ENCODE data around the gene KCNE3.

Gene KCNE3, protein sequence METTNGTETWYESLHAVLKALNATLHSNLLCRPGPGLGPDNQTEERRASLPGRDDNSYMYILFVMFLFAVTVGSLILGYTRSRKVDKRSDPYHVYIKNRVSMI

DNA sequence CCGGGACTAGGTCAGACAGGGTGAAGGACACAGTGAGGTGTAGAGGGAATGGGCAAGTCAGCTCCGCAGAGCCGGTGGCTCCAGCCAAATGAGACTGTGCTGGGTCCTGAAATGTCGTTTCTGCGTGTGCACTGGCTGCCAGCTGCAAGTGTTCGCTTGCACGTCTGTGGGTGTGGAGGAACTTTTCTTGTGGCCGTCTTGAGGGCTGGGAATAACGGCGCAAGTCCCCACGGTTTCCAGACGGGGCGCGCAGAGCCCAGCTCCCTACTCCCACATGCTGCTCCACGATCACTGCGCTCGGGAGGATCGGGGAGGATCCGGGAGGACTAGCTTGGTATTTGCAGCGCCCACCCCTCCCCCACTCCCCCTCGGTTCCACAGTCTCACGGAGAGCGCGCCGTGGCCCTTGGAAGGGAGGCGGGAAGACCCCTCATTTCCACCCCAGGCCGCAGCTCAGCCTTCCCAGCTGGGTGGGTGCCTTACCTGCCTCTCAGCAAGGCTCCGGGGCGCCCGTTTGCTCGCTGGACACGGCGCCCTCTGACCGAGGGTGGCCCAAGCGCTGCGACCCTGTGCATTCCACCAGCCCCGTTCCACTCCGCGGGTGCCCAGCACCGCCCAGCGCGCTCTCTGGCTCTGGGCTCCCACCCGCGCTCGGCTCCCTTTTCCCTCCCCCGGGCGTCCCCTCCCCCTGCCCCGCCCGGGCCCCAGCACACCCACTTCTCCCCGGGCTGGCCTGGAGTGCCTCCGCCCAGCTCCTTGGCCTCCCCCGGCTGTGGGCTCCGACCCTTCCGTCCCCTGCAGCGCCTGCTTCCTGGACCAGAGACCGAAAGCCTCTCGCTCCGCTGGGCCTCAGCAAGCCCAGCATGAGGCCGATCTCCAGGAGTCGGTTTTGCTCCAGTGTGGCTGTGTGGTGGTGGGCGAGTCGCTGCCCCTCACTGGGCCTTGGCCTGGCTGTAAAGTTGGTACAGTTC, at the start of gene KCNE3:
KCNE3 (minus strand) TSS at position 634 of the 970 bp plus-strand sequence. CDS start 9,986 bp downstream, outside the sequence.
- no peak within 1 kb of the TSS for H3K27ac ChIP-seq
- POLR2A ChIA-PET (ENCODE audit: low non-redundant PET) = no interaction called here
- no peak for DNase-seq (ENCODE audit: low spot score)
- CTCF ChIA-PET = interaction anchor here (0.6 to 0.9 kb wide), 3 partner anchors 103 to 212 kb away, joined by 3 to 8 read pairs (median 5); no protein-coding TSS in a partner anchor
- TF ChIP-seq, protein P1, sequence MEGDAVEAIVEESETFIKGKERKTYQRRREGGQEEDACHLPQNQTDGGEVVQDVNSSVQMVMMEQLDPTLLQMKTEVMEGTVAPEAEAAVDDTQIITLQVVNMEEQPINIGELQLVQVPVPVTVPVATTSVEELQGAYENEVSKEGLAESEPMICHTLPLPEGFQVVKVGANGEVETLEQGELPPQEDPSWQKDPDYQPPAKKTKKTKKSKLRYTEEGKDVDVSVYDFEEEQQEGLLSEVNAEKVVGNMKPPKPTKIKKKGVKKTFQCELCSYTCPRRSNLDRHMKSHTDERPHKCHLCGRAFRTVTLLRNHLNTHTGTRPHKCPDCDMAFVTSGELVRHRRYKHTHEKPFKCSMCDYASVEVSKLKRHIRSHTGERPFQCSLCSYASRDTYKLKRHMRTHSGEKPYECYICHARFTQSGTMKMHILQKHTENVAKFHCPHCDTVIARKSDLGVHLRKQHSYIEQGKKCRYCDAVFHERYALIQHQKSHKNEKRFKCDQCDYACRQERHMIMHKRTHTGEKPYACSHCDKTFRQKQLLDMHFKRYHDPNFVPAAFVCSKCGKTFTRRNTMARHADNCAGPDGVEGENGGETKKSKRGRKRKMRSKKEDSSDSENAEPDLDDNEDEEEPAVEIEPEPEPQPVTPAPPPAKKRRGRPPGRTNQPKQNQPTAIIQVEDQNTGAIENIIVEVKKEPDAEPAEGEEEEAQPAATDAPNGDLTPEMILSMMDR (conservative IDR thresholded peaks at IDR 0.05; ENCODE audit: low read depth) = no peak

DNA sequence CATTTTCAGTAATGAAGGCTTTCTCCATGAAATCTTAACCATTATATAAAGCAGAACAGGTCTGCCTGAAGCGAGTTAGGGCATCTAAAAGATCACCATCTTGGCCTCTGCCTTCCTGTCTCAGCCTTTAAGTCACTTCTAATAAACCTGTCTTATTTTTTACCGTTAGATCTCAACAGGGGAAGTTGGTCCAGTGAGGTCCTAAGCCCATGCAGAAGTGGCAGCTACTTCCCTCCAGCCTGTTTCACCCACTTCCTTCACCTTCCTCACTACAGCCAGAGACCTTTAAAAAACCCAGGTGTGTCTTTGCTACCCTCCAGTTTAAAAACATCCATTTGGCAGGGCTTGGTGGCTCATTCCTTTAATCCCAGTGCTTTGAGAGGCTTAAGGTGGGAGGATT, 40.2 kb upstream of the KCNE3 start:
- ChIA-PET POLR2A (ENCODE audit: low non-redundant PET) (interaction anchor here (1.1 kb wide), 1 partner anchor 14 kb away, joined by 3 read pairs; no protein-coding TSS in a partner anchor), CTCF (no interaction called here)
- TF ChIP-seq, protein P1 (conservative IDR thresholded peaks at IDR 0.05; ENCODE audit: low read depth) = no peak

DNA sequence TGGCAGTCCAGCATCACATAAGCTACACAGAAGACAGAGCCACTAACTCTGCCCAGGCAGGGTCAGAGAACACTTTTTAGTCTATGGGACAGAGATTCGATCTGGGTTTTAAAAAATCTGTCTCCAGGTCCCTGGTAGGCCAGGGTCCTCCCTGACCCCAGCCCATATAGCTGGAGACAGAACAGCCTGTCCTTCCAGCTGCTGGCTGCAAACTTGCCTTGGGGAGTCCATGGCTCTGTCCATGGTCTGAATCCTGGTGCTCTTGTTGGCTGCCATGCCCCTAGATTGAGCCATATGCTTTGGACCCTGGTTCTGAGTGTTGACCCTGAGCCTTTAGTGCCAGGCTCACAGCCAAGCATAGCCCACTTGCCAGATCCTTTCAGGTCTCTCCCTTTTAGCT, 39.5 kb upstream of the KCNE3 start:
- no peak for DNase-seq (ENCODE audit: low spot score)
- no peak overlapping the region for H3K27ac ChIP-seq
- POLR2A ChIA-PET (ENCODE audit: low non-redundant PET) = interaction anchor here (1.1 kb wide), 1 partner anchor 14 kb away, joined by 3 read pairs; no protein-coding TSS in a partner anchor
- CTCF ChIA-PET = no interaction called here
- TF ChIP-seq, protein P1 (conservative IDR thresholded peaks at IDR 0.05; ENCODE audit: low read depth) = no peak

More for the DNA sequence above, 40.2 kb upstream of the KCNE3 start:
- no peak overlapping the region for H3K27ac ChIP-seq
- DNase-seq (ENCODE audit: low spot score) = no peak

DNA sequence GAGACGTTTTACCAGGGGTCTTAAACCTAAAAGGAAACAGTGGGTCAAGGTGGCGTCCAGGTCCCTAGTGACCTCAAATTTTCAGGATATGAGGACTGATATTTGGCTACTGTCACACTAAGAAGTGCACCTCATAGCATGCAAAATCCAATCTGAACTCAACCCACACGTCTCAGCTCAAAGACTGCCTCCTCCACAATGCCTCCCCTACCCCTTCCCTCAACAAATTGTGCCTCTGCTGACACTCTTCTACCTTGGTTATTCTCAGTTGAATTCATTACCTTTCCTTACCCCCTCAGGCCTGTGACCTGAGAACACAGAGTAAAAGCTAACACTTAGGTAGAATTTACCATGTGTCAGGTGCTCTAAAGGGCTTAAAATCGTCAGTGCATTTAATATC, 38.6 kb upstream of the KCNE3 start:
- TF ChIP-seq, protein P1 (conservative IDR thresholded peaks at IDR 0.05; ENCODE audit: low read depth) = no peak
- no peak for DNase-seq (ENCODE audit: low spot score)
- ChIA-PET POLR2A (ENCODE audit: low non-redundant PET) (no interaction called here), CTCF (no interaction called here)
- no peak overlapping the region for H3K27ac ChIP-seq

DNA sequence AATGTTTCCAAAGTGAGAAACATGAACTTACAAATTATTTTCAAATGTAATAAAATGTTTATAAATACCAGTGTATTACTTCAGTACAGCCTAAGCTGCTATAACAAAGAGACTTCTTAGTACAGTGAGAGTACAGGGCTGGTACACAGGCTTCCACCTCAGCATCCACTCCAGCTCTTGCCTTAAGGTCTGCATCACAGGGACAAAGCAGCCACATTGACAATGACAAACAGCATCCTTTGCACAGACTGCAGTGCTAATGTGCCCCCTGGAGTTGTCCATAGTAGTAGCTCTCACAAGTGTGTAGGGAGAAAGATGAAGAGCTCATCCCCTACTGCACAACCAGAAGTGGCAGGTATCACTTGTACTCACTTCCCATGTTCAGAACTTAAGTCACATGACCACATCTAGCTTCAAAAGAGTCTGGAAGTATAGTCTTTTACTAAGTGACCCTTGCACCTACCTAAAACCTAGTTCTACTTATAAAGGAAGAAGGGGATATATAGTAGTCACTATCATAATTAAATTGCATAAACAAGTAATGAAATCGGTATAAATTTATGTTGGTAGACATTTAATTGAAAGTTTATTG, 36.8 kb upstream of the KCNE3 start:
- CTCF ChIA-PET = interaction anchor here (0.6 kb wide), 1 partner anchor 115 kb away, joined by 3 read pairs; no protein-coding TSS in a partner anchor
- DNase-seq (ENCODE audit: low spot score) = no peak
- peak overlapping the region; percentile 91; the same call in 1 of the 2 replicates for H3K27ac ChIP-seq
- POLR2A ChIA-PET (ENCODE audit: low non-redundant PET) = interaction anchor here (1.4 kb wide), 1 partner anchor 11 kb away, joined by 6 read pairs; the partner anchor contains the start of gene LIPT2
- TF ChIP-seq, protein P1 (conservative IDR thresholded peaks at IDR 0.05; ENCODE audit: low read depth) = no peak

DNA sequence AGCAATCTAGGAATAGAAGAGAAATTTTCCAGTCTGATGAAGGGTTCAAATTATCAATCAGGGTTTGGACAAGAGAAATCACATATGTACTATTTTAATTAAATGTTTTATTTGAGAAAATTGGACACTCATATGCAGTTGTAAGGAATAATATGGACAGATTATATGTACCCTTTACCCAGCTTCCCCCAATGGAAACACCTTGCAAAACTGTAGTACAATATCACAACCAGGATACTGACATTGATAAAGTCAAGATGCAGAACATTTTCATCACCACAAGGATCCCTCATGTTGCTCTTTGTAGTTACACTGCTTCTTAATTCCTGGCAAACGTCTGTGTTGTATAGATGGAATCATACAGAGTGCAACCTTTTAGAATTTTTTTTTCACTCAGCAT, 27.6 kb upstream of the KCNE3 start:
- no peak for DNase-seq (ENCODE audit: low spot score)
- POLR2A ChIA-PET (ENCODE audit: low non-redundant PET) = interaction anchor here (0.6 kb wide), 1 partner anchor 568 kb away, joined by 3 read pairs; no protein-coding TSS in a partner anchor
- H3K27ac ChIP-seq = no peak overlapping the region
- TF ChIP-seq, protein P1 (conservative IDR thresholded peaks at IDR 0.05; ENCODE audit: low read depth) = no peak
- CTCF ChIA-PET = interaction anchor here (0.6 kb wide), 1 partner anchor 132 kb away, joined by 3 read pairs; no protein-coding TSS in a partner anchor

Measured in RWPE1 (cell line).